Activated CD4-positive, alpha-beta memory T cell treated with anti-CD3 and anti-CD28 coated beads, Interleukin-2, amount 10 ng/mL, durations not matched to agents 7 days and 5 days (primary cell): ENCODE measurements around the gene MAN2B2. TPM values are rescaled to one million over a fixed set of nuclear protein-coding genes. Genes with fewer than 3 reads are reported as not detected.
A peak's percentile ranks its signal among the peaks of the same experiment; 100 is the strongest.
"Not testable (repeated sequence)": the region's sequence is repeated elsewhere in the genome, so short reads cannot be mapped to it uniquely, and the experiment has no call there.

Source experiments
- CTCF ChIA-PET: fragments of 350-600 bp; sonication (Branson Sonifier 250); formaldehyde crosslinking; loops from one replicate; lab custom pipeline; 2021; ENCODE audit warnings: antibody characterized with exemption, inconsistent platforms; lab: Charles Lee
- POLR2A ChIA-PET: fragments of 350-600 bp; sonication (Branson Sonifier 250); formaldehyde crosslinking; loops from one replicate; lab custom pipeline; 2021; ENCODE audit warnings: antibody characterized with exemption; lab: Charles Lee
- DNase-seq: peaks from one replicate; pipeline ENCODE4 v3.0.0-alpha.2; 2020
- H3K27ac Mint-ChIP-seq: one replicate; pipeline ENCODE4 v1.8.0; 2021; ENCODE audit warnings: mild to moderate bottlenecking, mixed read lengths
- H3K27me3 Mint-ChIP-seq: one replicate; pipeline ENCODE4 v1.8.0; 2021; ENCODE audit warnings: mixed read lengths
- H3K36me3 Mint-ChIP-seq: one replicate; pipeline ENCODE4 v1.8.0; 2021; ENCODE audit warnings: low read depth, mixed read lengths
- H3K4me1 Mint-ChIP-seq: one replicate; pipeline ENCODE4 v1.8.0; 2021; ENCODE audit warnings: mixed read lengths
- H3K4me3 Mint-ChIP-seq: one replicate; pipeline ENCODE4 v1.8.0; 2021; ENCODE audit warnings: mild to moderate bottlenecking, mixed read lengths
- H3K9me3 Mint-ChIP-seq: one replicate; pipeline ENCODE4 v1.8.0; 2021; ENCODE audit warnings: mixed read lengths
- total RNA-seq, 2 experiments: library from RNA; stranded (reverse); gene quantifications; one replicate each; pipeline ENCODE4 v1.2.3, GENCODE V29; 2021

The MAN2B2 gene
- total RNA-seq, 2 experiments from 2014 or later = 34.8 to 36.3 TPM

- H3K4me1 Mint-ChIP-seq, DNase-seq, H3K4me3 Mint-ChIP-seq, H3K27ac Mint-ChIP-seq, H3K36me3 Mint-ChIP-seq, H3K9me3 Mint-ChIP-seq: not testable (repeated sequence)
- CTCF ChIA-PET = interaction anchor here (0.6 to 1.3 kb wide), 2 partner anchors 18 to 65 kb away, joined by 3 read pairs; no protein-coding TSS in a partner anchor
- POLR2A ChIA-PET = interaction anchor here (1.2 to 1.8 kb wide), 2 partner anchors 14 kb away, joined by 3 to 9 read pairs; partner anchors contain the start of gene MRFAP1
- H3K27me3 Mint-ChIP-seq = peaks cover 12% of the 10 kb centered on the region
Measured at GRCh38 chr4:6655291-6655690, 80.3 kb downstream of the MAN2B2 start.

GRCh38 chr4:6655924-6656323 lies 80.9 kb downstream of the MAN2B2 start:
- Mint-ChIP-seq H3K27ac (no peak overlapping the region), H3K36me3 (no peaks in the 10 kb centered on the region), H3K9me3 (peaks cover 2% of the 10 kb centered on the region), H3K27me3 (peaks cover 17% of the 10 kb centered on the region), H3K4me1 (peaks cover 8% of the 10 kb centered on the region), H3K4me3 (no peak overlapping the region)
- no peak for DNase-seq
- CTCF ChIA-PET = interaction anchor here (0.6 to 1.3 kb wide), 3 partner anchors 15 to 64 kb away, joined by 3 read pairs; partner anchors contain the start of gene MRFAP1
- POLR2A ChIA-PET = interaction anchor here (1.2 to 1.7 kb wide), 3 partner anchors 15 to 17 kb away, joined by 3 to 4 read pairs (median 3); partner anchors contain the start of gene MRFAP1

GRCh38 chr4:6657242-6658208 lies 82.5 kb downstream of the MAN2B2 start:
- Mint-ChIP-seq H3K27me3 (peaks cover 30% of the 10 kb centered on the region), H3K4me1 (peaks cover 8% of the 10 kb centered on the region), H3K27ac (no peak overlapping the region), H3K4me3 (no peak overlapping the region), H3K36me3 (no peaks in the 10 kb centered on the region), H3K9me3 (peaks cover 2% of the 10 kb centered on the region)
- POLR2A ChIA-PET = interaction anchor here (1.7 to 3.3 kb wide), 4 partner anchors 16 to 410 kb away, joined by 4 to 17 read pairs (median 10); partner anchors contain the start of genes GRPEL1 and MRFAP1
- CTCF ChIA-PET = interaction anchor here (2.0 kb wide), 1 partner anchor 16 kb away, joined by 9 read pairs; no protein-coding TSS in a partner anchor
- DNase-seq = no peak

GRCh38 chr4:6658209-6658595 lies 83.2 kb downstream of the MAN2B2 start:
- H3K9me3 Mint-ChIP-seq = peaks cover 2% of the 10 kb centered on the region
- H3K36me3 Mint-ChIP-seq = no peaks in the 10 kb centered on the region
- H3K4me1 Mint-ChIP-seq = peaks cover 8% of the 10 kb centered on the region

GRCh38 chr4:6658597-6659075 lies 83.6 kb downstream of the MAN2B2 start:
- Mint-ChIP-seq H3K9me3 (peaks cover 2% of the 10 kb centered on the region), H3K36me3 (no peaks in the 10 kb centered on the region), H3K4me3 (peak overlapping the region; percentile 60), H3K27ac (no peak overlapping the region), H3K27me3 (peaks cover 41% of the 10 kb centered on the region), H3K4me1 (peaks cover 8% of the 10 kb centered on the region)
- CTCF ChIA-PET = interaction anchor here (1.3 to 2.0 kb wide), 2 partner anchors 16 to 17 kb away, joined by 8 to 9 read pairs; no protein-coding TSS in a partner anchor
- POLR2A ChIA-PET = interaction anchor here (0.8 to 3.3 kb wide), 5 partner anchors 14 to 409 kb away, joined by 3 to 17 read pairs (median 4); partner anchors contain the start of genes GRPEL1 and MRFAP1
- peak; percentile 43 for DNase-seq

More at GRCh38 chr4:6658209-6658595, 83.2 kb downstream of the MAN2B2 start:
- ChIA-PET CTCF (interaction anchor here (2.0 kb wide), 1 partner anchor 16 kb away, joined by 9 read pairs; no protein-coding TSS in a partner anchor), POLR2A (interaction anchor here (1.7 to 3.3 kb wide), 3 partner anchors 16 to 410 kb away, joined by 4 to 17 read pairs (median 15); partner anchors contain the start of genes GRPEL1 and MRFAP1)
- Mint-ChIP-seq H3K4me3 (no peak overlapping the region), H3K27me3 (peaks cover 37% of the 10 kb centered on the region), H3K27ac (no peak overlapping the region)
- DNase-seq = no peak

GRCh38 chr4:6659897-6660296 lies 84.9 kb downstream of the MAN2B2 start:
- Mint-ChIP-seq H3K4me3 (no peak overlapping the region), H3K4me1 (peaks cover 8% of the 10 kb centered on the region), H3K27ac (no peak overlapping the region), H3K9me3 (peaks cover 2% of the 10 kb centered on the region), H3K36me3 (no peaks in the 10 kb centered on the region), H3K27me3 (peaks cover 45% of the 10 kb centered on the region)
- ChIA-PET POLR2A (interaction anchor here (3.3 kb wide), 1 partner anchor 14 kb away, joined by 17 read pairs; a partner anchor contains a TSS), CTCF (interaction anchor here (1.1 to 2.0 kb wide), 3 partner anchors 15 to 214 kb away, joined by 3 to 9 read pairs (median 8); no protein-coding TSS in a partner anchor)
- no peak for DNase-seq

GRCh38 chr4:6660430-6660829 lies 85.4 kb downstream of the MAN2B2 start:
- Mint-ChIP-seq H3K9me3 (peaks cover 2% of the 10 kb centered on the region), H3K27me3 (peaks cover 45% of the 10 kb centered on the region), H3K4me3 (no peak overlapping the region), H3K4me1 (peaks cover 8% of the 10 kb centered on the region), H3K36me3 (no peaks in the 10 kb centered on the region), H3K27ac (no peak overlapping the region)
- ChIA-PET CTCF (no interaction called here), POLR2A (interaction anchor here (3.3 kb wide), 1 partner anchor 14 kb away, joined by 17 read pairs; a partner anchor contains a TSS)
- no peak for DNase-seq

GRCh38 chr4:6662591-6662990 lies 87.6 kb downstream of the MAN2B2 start:
- peaks cover 45% of the 10 kb centered on the region for H3K27me3 Mint-ChIP-seq
- no peak overlapping the region for H3K27ac Mint-ChIP-seq
- H3K9me3 Mint-ChIP-seq = no peaks in the 10 kb centered on the region
- H3K4me1 Mint-ChIP-seq = peaks cover 8% of the 10 kb centered on the region
- CTCF ChIA-PET = interaction anchor here (0.5 to 1.0 kb wide), 2 partner anchors 11 to 211 kb away, joined by 3 to 4 read pairs; no protein-coding TSS in a partner anchor
- no peak overlapping the region for H3K4me3 Mint-ChIP-seq
- DNase-seq = no peak
- POLR2A ChIA-PET = interaction anchor here (2.2 to 2.5 kb wide), 2 partner anchors 20 to 22 kb away, joined by 10 read pairs; partner anchors contain the start of gene MRFAP1
- no peaks in the 10 kb centered on the region for H3K36me3 Mint-ChIP-seq

GRCh38 chr4:6663596-6664393 lies 88.8 kb downstream of the MAN2B2 start:
- POLR2A ChIA-PET = interaction anchor here (1.0 to 2.8 kb wide), 5 partner anchors 10 to 53 kb away, joined by 3 to 20 read pairs (median 10); partner anchors contain the start of gene MRFAP1
- Mint-ChIP-seq H3K27ac (no peak overlapping the region), H3K4me1 (peaks cover 5% of the 10 kb centered on the region), H3K27me3 (peaks cover 39% of the 10 kb centered on the region), H3K4me3 (peak overlapping the region; percentile 32), H3K9me3 (no peaks in the 10 kb centered on the region), H3K36me3 (no peaks in the 10 kb centered on the region)
- CTCF ChIA-PET = interaction anchor here (1.0 to 1.6 kb wide), 7 partner anchors 9 to 53 kb away, joined by 3 to 6 read pairs (median 4); partner anchors contain the start of gene MRFAP1L1
- no peak for DNase-seq

GRCh38 chr4:6665320-6665654 lies 90.3 kb downstream of the MAN2B2 start:
- H3K9me3 Mint-ChIP-seq = no peaks in the 10 kb centered on the region
- no peaks in the 10 kb centered on the region for H3K36me3 Mint-ChIP-seq
- H3K4me3 Mint-ChIP-seq = no peak overlapping the region
- H3K4me1 Mint-ChIP-seq = no peaks in the 10 kb centered on the region
- H3K27ac Mint-ChIP-seq = no peak overlapping the region
- CTCF ChIA-PET = interaction anchor here (1.0 kb wide), 1 partner anchor 24 kb away, joined by 3 read pairs; no protein-coding TSS in a partner anchor
- peaks cover 33% of the 10 kb centered on the region for H3K27me3 Mint-ChIP-seq
- POLR2A ChIA-PET = interaction anchor here (2.5 to 2.8 kb wide), 2 partner anchors 8 to 25 kb away, joined by 10 to 20 read pairs; partner anchors contain the start of gene MRFAP1
- DNase-seq = no peak

- Mint-ChIP-seq H3K4me3 (no peak overlapping the region), H3K27me3 (peaks cover 6% of the 10 kb centered on the region), H3K9me3 (no peaks in the 10 kb centered on the region), H3K4me1 (peaks cover 4% of the 10 kb centered on the region), H3K36me3 (no peaks in the 10 kb centered on the region), H3K27ac (no peak overlapping the region)
- ChIA-PET POLR2A (no interaction called here), CTCF (no interaction called here)
- DNase-seq = no peak
Measured at GRCh38 chr4:6668391-6668790, 93.4 kb downstream of the MAN2B2 start.
